ENCODE results near the gene FOXP1.

DNA sequence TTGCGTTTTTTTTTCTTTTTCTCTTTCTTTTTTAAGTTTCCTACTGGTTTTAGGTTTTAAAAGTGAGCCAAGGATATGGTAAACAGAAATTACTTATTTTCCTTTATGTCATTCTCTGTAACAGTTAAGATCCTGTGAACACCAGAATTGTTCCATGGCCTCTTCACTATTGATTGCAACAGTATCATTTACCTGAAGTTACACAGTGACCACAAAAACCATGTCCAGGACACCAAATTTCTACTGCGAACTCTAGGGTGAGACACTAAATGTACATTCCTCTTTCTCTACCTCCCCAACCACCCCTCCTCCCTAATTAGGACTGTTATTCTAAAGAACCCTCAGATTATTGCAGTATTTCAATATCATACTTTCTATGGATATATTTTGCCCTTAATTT lies 280.9 kb downstream of the FOXP1 start:
- TF ChIP-seq NFRKB (IDR thresholded peaks at IDR 0.05) (no peak), SUZ12 (IDR thresholded peaks at IDR 0.05) (no peak), FOXK2 (IDR thresholded peaks at IDR 0.05) (no peak), SP1 (IDR thresholded peaks at IDR 0.05) (no peak), BHLHE40 (IDR thresholded peaks at IDR 0.05; ENCODE audit: borderline replicate concordance) (no peak), FOXM1 (IDR thresholded peaks at IDR 0.05; ENCODE audit: borderline replicate concordance) (no peak), ARNT (IDR thresholded peaks at IDR 0.05) (no peak), ZNF384 (IDR thresholded peaks at IDR 0.05) (no peak), FOXA1 (IDR thresholded peaks at IDR 0.05) (no peak), TARDBP (IDR thresholded peaks at IDR 0.05) (no peak), ELF4 (IDR thresholded peaks at IDR 0.05) (no peak)
- TF ChIP-seq, protein P1, sequence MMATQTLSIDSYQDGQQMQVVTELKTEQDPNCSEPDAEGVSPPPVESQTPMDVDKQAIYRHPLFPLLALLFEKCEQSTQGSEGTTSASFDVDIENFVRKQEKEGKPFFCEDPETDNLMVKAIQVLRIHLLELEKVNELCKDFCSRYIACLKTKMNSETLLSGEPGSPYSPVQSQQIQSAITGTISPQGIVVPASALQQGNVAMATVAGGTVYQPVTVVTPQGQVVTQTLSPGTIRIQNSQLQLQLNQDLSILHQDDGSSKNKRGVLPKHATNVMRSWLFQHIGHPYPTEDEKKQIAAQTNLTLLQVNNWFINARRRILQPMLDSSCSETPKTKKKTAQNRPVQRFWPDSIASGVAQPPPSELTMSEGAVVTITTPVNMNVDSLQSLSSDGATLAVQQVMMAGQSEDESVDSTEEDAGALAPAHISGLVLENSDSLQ (IDR thresholded peaks at IDR 0.05), result no peak

Measured in HEK293T (cell line).